GM12875 (cell line): ENCODE results near the gene KIF14.
"Not testable (repeated sequence)": the region's sequence is repeated elsewhere in the genome, so short reads cannot be mapped to it uniquely, and the experiment has no call there.

ENCODE experiments used
- H3K4me3 ChIP-seq: one replicate; pipeline ENCODE4 v1.5.1; 2011; ENCODE audit warnings: low read depth, low read length, control low read depth
- CTCF ChIP-seq: IDR thresholded peaks from 2 replicates; pipeline ENCODE4 v1.5.1; 2011; ENCODE audit warnings: low read depth, mild to moderate bottlenecking, control low read depth, inconsistent platforms, low read length, moderate library complexity, borderline replicate concordance; ENCODE audit not compliant: insufficient read depth

The KIF14 gene

GRCh38 chr1:200642481-200642880 is 21.9 kb upstream of the KIF14 start:
- TF ChIP-seq CTCF, result no peak
- H3K4me3 ChIP-seq, result no peak overlapping the region

DNA sequence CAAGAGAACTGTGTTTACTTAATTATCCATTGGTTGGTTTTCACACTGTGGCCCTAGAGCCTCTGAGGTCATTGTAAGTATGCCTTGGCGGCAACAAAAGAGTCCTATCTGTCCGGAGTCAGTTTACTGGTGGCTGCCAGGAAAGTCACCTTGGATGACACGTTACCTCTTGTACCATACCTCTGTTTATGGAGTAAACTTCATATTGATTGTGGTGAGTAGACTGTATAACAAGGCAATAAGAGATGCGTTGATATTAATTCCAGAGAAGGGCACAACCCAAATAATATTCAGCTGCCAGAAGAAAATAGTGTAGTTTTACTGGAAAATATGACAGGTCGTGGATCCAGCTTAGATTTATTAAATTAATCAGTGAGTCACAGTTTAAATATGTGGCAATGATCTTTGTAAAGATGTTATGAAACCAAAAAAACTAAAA is 20.4 kb upstream of the KIF14 start:
- TF ChIP-seq CTCF, result no peak
- H3K4me3 ChIP-seq, result no peak overlapping the region

GRCh38 chr1:200640373-200640962 is 19.9 kb upstream of the KIF14 start:
- H3K4me3 ChIP-seq, result no peak overlapping the region
- TF ChIP-seq CTCF, result no peak

- no peak overlapping the region for H3K4me3 ChIP-seq
- TF ChIP-seq CTCF, result no peak
Observed at GRCh38 chr1:200638073-200638472, 17.5 kb upstream of the KIF14 start.

- TF ChIP-seq CTCF, result no peak
- H3K4me3 ChIP-seq, result no peak overlapping the region
Observed at GRCh38 chr1:200636681-200637080, 16.1 kb upstream of the KIF14 start.

GRCh38 chr1:200634261-200635122 is 13.9 kb upstream of the KIF14 start:
- peak; percentile 49 for TF ChIP-seq CTCF
- no peak overlapping the region for H3K4me3 ChIP-seq

DNA sequence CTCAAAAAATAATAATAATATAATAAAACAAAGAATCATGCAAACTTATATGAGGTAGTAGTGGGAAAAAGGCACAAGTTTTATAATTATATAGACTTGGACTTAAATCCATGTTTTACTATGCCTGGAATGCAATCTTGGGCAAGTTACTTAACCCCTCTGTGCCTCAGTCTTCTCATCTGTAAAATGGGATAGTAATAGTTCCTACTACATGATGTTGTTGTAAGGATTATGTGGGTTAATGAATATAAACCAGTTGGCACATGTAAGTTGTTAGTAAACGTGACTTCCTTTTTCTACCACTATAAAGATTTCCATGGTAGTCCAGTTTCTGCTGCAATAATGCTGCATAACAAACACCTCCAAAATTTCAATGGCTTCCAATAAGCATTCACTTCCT is 10.8 kb upstream of the KIF14 start:
- TF ChIP-seq CTCF, result no peak
- H3K4me3 ChIP-seq, result no peak overlapping the region

GRCh38 chr1:200630515-200630899 is 10.0 kb upstream of the KIF14 start:
- H3K4me3 ChIP-seq, result not testable (repeated sequence)
